ENCODE data around the gene FKBP4. TPM values are rescaled to one million over a fixed set of nuclear protein-coding genes. Genes with fewer than 3 reads are reported as not detected.

The FKBP4 gene
- total RNA-seq, 1 experiment from 2014 or later = 118 TPM

- H3K9me3 Mint-ChIP-seq (ENCODE audit: unreplicated experiment) = no peaks in the 10 kb centered on the region
- H3K27me3 Mint-ChIP-seq (ENCODE audit: insufficient read depth, unreplicated experiment) = peaks cover 37% of the 10 kb centered on the region
- no peaks in the 10 kb centered on the region for H3K27me3 ChIP-seq (replicated peaks; ENCODE audit: control insufficient read depth, insufficient read depth, low read length)
- DNase-seq = peak in 1 of 2 experiments; percentile 26
- H3K4me1 Mint-ChIP-seq (ENCODE audit: low read depth, unreplicated experiment) = peaks cover 5% of the 10 kb centered on the region
- BruUV-seq (replicated peaks) = no TSS peak
- intact Hi-C loops (cut with micrococcal nuclease; ENCODE audit: unreplicated experiment) = no loop called here
- TF ChIP-seq CTCF (IDR thresholded peaks at IDR 0.05; ENCODE audit: insufficient read depth in 1 of 2, low read depth in 1 of 2, low read length in 1 of 2, severe bottlenecking in 1 of 2, unreplicated experiment in 1 of 2) = no peak
- ChIA-PET POLR2A (no interaction called here), CTCF (no interaction called here)
- no peaks in the 10 kb centered on the region for H3K36me3 Mint-ChIP-seq (ENCODE audit: insufficient read depth, unreplicated experiment)
- H3K4me3 Mint-ChIP-seq (ENCODE audit: unreplicated experiment) = no peak overlapping the region
- no peak overlapping the region for H3K27ac Mint-ChIP-seq (ENCODE audit: unreplicated experiment)
- H3K36me3 ChIP-seq (ENCODE audit: control insufficient read depth, insufficient read depth, low read length) = no peaks in the 10 kb centered on the region
- H3K4me3 ChIP-seq (ENCODE audit: low read depth, low read length) = no peak overlapping the region
- no peaks in the 10 kb centered on the region for H3K4me1 ChIP-seq
- peaks cover 6% of the 10 kb centered on the region for H3K9me3 ChIP-seq
Measured at GRCh38 chr12:2756756-2757155, 38.0 kb upstream of the FKBP4 start.

- POLR2A ChIA-PET = no interaction called here
- Mint-ChIP-seq H3K36me3 (ENCODE audit: insufficient read depth, unreplicated experiment) (no peaks in the 10 kb centered on the region), H3K4me3 (ENCODE audit: unreplicated experiment) (no peak overlapping the region), H3K27ac (ENCODE audit: unreplicated experiment) (no peak overlapping the region), H3K27me3 (ENCODE audit: insufficient read depth, unreplicated experiment) (peaks cover 34% of the 10 kb centered on the region), H3K9me3 (ENCODE audit: unreplicated experiment) (no peaks in the 10 kb centered on the region), H3K4me1 (ENCODE audit: low read depth, unreplicated experiment) (no peaks in the 10 kb centered on the region)
- H3K4me3 ChIP-seq (ENCODE audit: low read depth, low read length) = no peak overlapping the region
- no TSS peak for BruUV-seq (replicated peaks)
- no peaks in the 10 kb centered on the region for H3K27me3 ChIP-seq (replicated peaks; ENCODE audit: control insufficient read depth, insufficient read depth, low read length)
- TF ChIP-seq CTCF (IDR thresholded peaks at IDR 0.05; ENCODE audit: insufficient read depth in 1 of 2, low read depth in 1 of 2, low read length in 1 of 2, severe bottlenecking in 1 of 2, unreplicated experiment in 1 of 2) = no peak
- H3K9me3 ChIP-seq = no peaks in the 10 kb centered on the region
- CTCF ChIA-PET = no interaction called here
- no peaks in the 10 kb centered on the region for H3K36me3 ChIP-seq (ENCODE audit: control insufficient read depth, insufficient read depth, low read length)
- no peaks in the 10 kb centered on the region for H3K4me1 ChIP-seq
- intact Hi-C loops (cut with micrococcal nuclease; ENCODE audit: unreplicated experiment) = no loop called here
- DNase-seq = peak in 1 of 2 experiments; percentile 22
Measured at GRCh38 chr12:2759733-2760132, 35.0 kb upstream of the FKBP4 start.

DNA sequence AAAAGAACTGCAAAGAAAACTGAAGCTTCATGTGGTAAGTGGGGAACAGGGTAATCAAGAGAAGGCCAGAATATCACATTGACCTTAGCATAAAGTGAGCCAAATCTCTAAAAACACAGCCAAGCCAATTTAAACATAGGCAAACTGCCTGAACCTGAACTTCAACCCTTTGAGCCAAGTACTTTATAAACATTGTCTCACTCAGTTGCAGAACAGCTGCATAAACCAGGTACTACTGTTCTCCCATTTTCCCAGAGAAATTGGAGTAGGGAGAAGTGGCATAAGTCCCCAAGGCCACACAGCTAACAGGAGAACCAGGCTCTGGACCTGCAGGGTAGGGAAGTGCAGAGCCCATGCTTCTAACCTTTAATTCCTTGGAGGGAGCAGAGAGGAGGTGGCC, 30.4 kb upstream of the FKBP4 start:
- no peak for TF ChIP-seq CTCF (IDR thresholded peaks at IDR 0.05; ENCODE audit: insufficient read depth in 1 of 2, low read depth in 1 of 2, low read length in 1 of 2, severe bottlenecking in 1 of 2, unreplicated experiment in 1 of 2)
- Mint-ChIP-seq H3K4me3 (ENCODE audit: unreplicated experiment) (no peak overlapping the region), H3K4me1 (ENCODE audit: low read depth, unreplicated experiment) (no peaks in the 10 kb centered on the region), H3K9me3 (ENCODE audit: unreplicated experiment) (no peaks in the 10 kb centered on the region), H3K36me3 (ENCODE audit: insufficient read depth, unreplicated experiment) (no peaks in the 10 kb centered on the region), H3K27me3 (ENCODE audit: insufficient read depth, unreplicated experiment) (peaks cover 39% of the 10 kb centered on the region), H3K27ac (ENCODE audit: unreplicated experiment) (no peak overlapping the region)
- H3K4me3 ChIP-seq (ENCODE audit: low read depth, low read length) = no peak overlapping the region
- intact Hi-C loops (cut with micrococcal nuclease; ENCODE audit: unreplicated experiment) = no loop called here
- no peaks in the 10 kb centered on the region for H3K9me3 ChIP-seq
- no TSS peak for BruUV-seq (replicated peaks)
- CTCF ChIA-PET = interaction anchor here (1.0 to 1.2 kb wide), 2 partner anchors 30 to 82 kb away, joined by 3 to 5 read pairs; no protein-coding TSS in a partner anchor
- H3K36me3 ChIP-seq (ENCODE audit: control insufficient read depth, insufficient read depth, low read length) = no peaks in the 10 kb centered on the region
- H3K4me1 ChIP-seq = no peaks in the 10 kb centered on the region
- DNase-seq = no peak
- H3K27me3 ChIP-seq (replicated peaks; ENCODE audit: control insufficient read depth, insufficient read depth, low read length) = no peaks in the 10 kb centered on the region
- POLR2A ChIA-PET = no interaction called here
